Endothelial cell of umbilical vein (primary cell): Measurements from ENCODE around the gene FUBP3. TPM values are rescaled to one million over a fixed set of nuclear protein-coding genes. Genes with fewer than 3 reads are reported as not detected.

ENCODE experiments used
- BruUV-seq: library from RNA; stranded (reverse); fragments of 400-500 nt; replicated peaks from 2 replicates; lab custom pipeline; 2021; lab: Mats Ljungman, UMichigan
- CTCF ChIA-PET: fragments of 300-600, 350-600 bp; sonication (Branson Sonifier 250); formaldehyde crosslinking; loops from one replicate; lab custom pipeline; 2021; ENCODE audit warnings: antibody characterized with exemption, inconsistent platforms; lab: Charles Lee
- POLR2A ChIA-PET: fragments of 300-600, 350-600 bp; sonication (Branson Sonifier 250); formaldehyde crosslinking; loops from one replicate; lab custom pipeline; 2021; ENCODE audit warnings: antibody characterized with exemption, inconsistent platforms; lab: Charles Lee
- DNase-seq: peaks from one replicate; pipeline ENCODE4 v3.0.0-alpha.2; 2011; ENCODE audit warnings: low read depth, low spot score
- FAIRE-seq: peaks from 2 replicates; lab custom pipeline; 2011; peaks lifted over from hg19 to GRCh38; lab: Jason Lieb, UNC
- H2AFZ ChIP-seq: 2 replicates; pipeline ENCODE4 v1.6.0; 2012; ENCODE audit warnings: low read depth, low read length, control low read depth, inconsistent platforms
- H3K27ac ChIP-seq: 2 replicates; pipeline ENCODE4 v1.5.1; 2011; ENCODE audit warnings: low read depth, mild to moderate bottlenecking, control low read depth, low read length, moderate library complexity; ENCODE audit not compliant: insufficient read depth
- H3K27me3 ChIP-seq, 2 experiments: 2 replicates each; pipeline versions ENCODE4 v1.6.0 to v1.6.1; 2011; ENCODE audit warnings: low read length in 2 of 2, mixed read lengths in 1 of 2; ENCODE audit not compliant: control insufficient read depth in 2 of 2, insufficient read depth in 2 of 2
- H3K36me3 ChIP-seq, 2 experiments: 2 replicates in 1 of 2; 3 replicates in 1 of 2; pipeline ENCODE4 v1.5.1; 2011; ENCODE audit warnings: low read length in 2 of 2, mild to moderate bottlenecking in 1 of 2, moderate library complexity in 1 of 2; ENCODE audit not compliant: control insufficient read depth in 2 of 2, insufficient read depth in 2 of 2; ENCODE audit errors: extremely low read depth in 1 of 2
- H3K4me1 ChIP-seq: 3 replicates; pipeline ENCODE4 v1.5.1; 2011; ENCODE audit warnings: mild to moderate bottlenecking, low read length; ENCODE audit not compliant: control insufficient read depth, insufficient read depth; ENCODE audit errors: extremely low read depth
- H3K4me2 ChIP-seq: 2 replicates; pipeline ENCODE4 v1.6.1; 2011; ENCODE audit warnings: low read length, control low read depth, mixed read lengths; ENCODE audit not compliant: insufficient read depth
- H3K4me3 ChIP-seq, 3 experiments: fragments of 200-600 bp in 1 of 3; sonication (generic), shearing (Covaris generic) in 1 of 3; replicated peaks in 1 of 3; 2 replicates each; pipeline ENCODE4 v1.5.1; 2011 to 2016; ENCODE audit warnings: control low read depth in 3 of 3, low read length in 3 of 3, mild to moderate bottlenecking in 2 of 3, inconsistent platforms in 1 of 3, low read depth in 1 of 3, moderate library complexity in 1 of 3; ENCODE audit not compliant: insufficient read depth in 1 of 3
- H3K79me2 ChIP-seq: 2 replicates; pipeline ENCODE4 v1.6.0; 2012; ENCODE audit warnings: low read length, inconsistent platforms; ENCODE audit not compliant: control insufficient read depth, insufficient read depth
- H3K9ac ChIP-seq: replicated peaks from 2 replicates; pipeline ENCODE3; 2011; ENCODE audit warnings: low read length, control low read depth; ENCODE audit not compliant: insufficient read depth; ENCODE audit errors: extremely low read depth
- H3K9me1 ChIP-seq: replicated peaks from 3 replicates; pipeline ENCODE4 v1.6.0; 2011; ENCODE audit warnings: mild to moderate bottlenecking, low read length; ENCODE audit not compliant: control insufficient read depth, insufficient read depth; ENCODE audit errors: extremely low read depth
- H3K9me3 ChIP-seq: replicated peaks from 2 replicates; pipeline ENCODE4 v1.5.1; 2012; ENCODE audit warnings: low read length, inconsistent platforms; ENCODE audit not compliant: control insufficient read depth, insufficient read depth
- H4K20me1 ChIP-seq: replicated peaks from 2 replicates; pipeline ENCODE3; 2011; ENCODE audit warnings: mild to moderate bottlenecking, low read length; ENCODE audit not compliant: control insufficient read depth, insufficient read depth; ENCODE audit errors: extremely low read depth
- EZH2 ChIP-seq: IDR thresholded peaks from 2 replicates; pipeline ENCODE4 v1.6.1; 2012; ENCODE audit warnings: borderline replicate concordance, low read depth, mild to moderate bottlenecking, moderate library complexity, low read length, inconsistent platforms; ENCODE audit not compliant: severe bottlenecking
- FOS ChIP-seq: IDR thresholded peaks from 2 replicates; pipeline ENCODE4 v1.6.1; 2011; ENCODE audit warnings: mild to moderate bottlenecking, low read length, moderate library complexity, borderline replicate concordance; ENCODE audit not compliant: insufficient read depth
- JUN ChIP-seq: IDR thresholded peaks from 2 replicates; pipeline ENCODE4 v1.6.1; 2011; ENCODE audit warnings: borderline replicate concordance, low read depth; ENCODE audit not compliant: insufficient read length, insufficient read depth
- MYC ChIP-seq: IDR thresholded peaks from one replicate; pipeline ENCODE4 v1.6.1; 2011; ENCODE audit warnings: mild to moderate bottlenecking, low read depth, low read length
- POLR2AphosphoS5 ChIP-seq: IDR thresholded peaks from 2 replicates; pipeline ENCODE4 v1.6.1; 2012; ENCODE audit warnings: low read depth, mild to moderate bottlenecking, control low read depth, low read length, moderate library complexity; ENCODE audit not compliant: insufficient read depth
- dilution Hi-C: fragments of 300-500 bp; cut with MboI; formaldehyde crosslinking; loops from one replicate; pipeline ENCODE4 v1.15.0; 2019; ENCODE audit warnings: low sequenced_read_pairs; ENCODE audit not compliant: extremely low pct_ligation_motif_present
- intact Hi-C: fragments of 100-400 bp; cut with micrococcal nuclease; formaldehyde crosslinking; loops from one replicate; pipeline ENCODE4 v1.10.0; 2022
- polyA plus RNA-seq, 4 experiments: library from polyadenylated mRNA; depleted of rRNA in 3 of 4; stranded (reverse) in 3 of 4; unstranded in 1 of 4; fragments of >200 nt; gene quantifications; 2 replicates each; pipeline versions ENCODE4 v1.2.1 to v1.2.3, GENCODE V29; 2011 to 2012; ENCODE audit warnings: missing spikeins in 1 of 4
- total RNA-seq: library from RNA; stranded (reverse); gene quantifications from 2 replicates; pipeline ENCODE4 v1.2.3, GENCODE V29; 2021
- TF ChIP-seq, protein P1 (sequence below), 2 donors: IDR thresholded peaks; 1 replicate in 1 of 2; 2 replicates in 1 of 2; pipeline ENCODE4 v1.5.1; 2011; ENCODE audit warnings: low read length in 2 of 2, mild to moderate bottlenecking in 2 of 2, moderate library complexity in 2 of 2, control low read depth in 1 of 2, inconsistent platforms in 1 of 2, low read depth in 1 of 2; ENCODE audit not compliant: insufficient read depth in 1 of 2; ENCODE audit errors: extremely low read depth in 1 of 2

Gene FUBP3
- total and polyA plus RNA-seq, 2 donors (not counting 3 experiments of a cell fraction or from before 2014, with no cell fraction given): 19.4 to 50.9 TPM

- ChIA-PET CTCF (interaction anchor here (1.1 kb wide), 1 partner anchor 8 kb away, joined by 4 read pairs; no protein-coding TSS in a partner anchor), POLR2A (no interaction called here)
- H3K9ac ChIP-seq: no peak overlapping the region
- no peak for DNase-seq
- peaks cover 2% of the 10 kb centered on the region in 2 experiments for H3K36me3 ChIP-seq
- intact Hi-C loops: no loop called here
- H3K4me1 ChIP-seq: no peaks in the 10 kb centered on the region
- no TSS peak for BruUV-seq
- H3K27ac ChIP-seq: no peak overlapping the region
- no peak overlapping the region for H2AFZ ChIP-seq
- dilution Hi-C loops: no loop called here
- TF ChIP-seq EZH2 (no peak), FOS (no peak), JUN (no peak), MYC (no peak), POLR2AphosphoS5 (no peak)
- TF ChIP-seq, protein P1, sequence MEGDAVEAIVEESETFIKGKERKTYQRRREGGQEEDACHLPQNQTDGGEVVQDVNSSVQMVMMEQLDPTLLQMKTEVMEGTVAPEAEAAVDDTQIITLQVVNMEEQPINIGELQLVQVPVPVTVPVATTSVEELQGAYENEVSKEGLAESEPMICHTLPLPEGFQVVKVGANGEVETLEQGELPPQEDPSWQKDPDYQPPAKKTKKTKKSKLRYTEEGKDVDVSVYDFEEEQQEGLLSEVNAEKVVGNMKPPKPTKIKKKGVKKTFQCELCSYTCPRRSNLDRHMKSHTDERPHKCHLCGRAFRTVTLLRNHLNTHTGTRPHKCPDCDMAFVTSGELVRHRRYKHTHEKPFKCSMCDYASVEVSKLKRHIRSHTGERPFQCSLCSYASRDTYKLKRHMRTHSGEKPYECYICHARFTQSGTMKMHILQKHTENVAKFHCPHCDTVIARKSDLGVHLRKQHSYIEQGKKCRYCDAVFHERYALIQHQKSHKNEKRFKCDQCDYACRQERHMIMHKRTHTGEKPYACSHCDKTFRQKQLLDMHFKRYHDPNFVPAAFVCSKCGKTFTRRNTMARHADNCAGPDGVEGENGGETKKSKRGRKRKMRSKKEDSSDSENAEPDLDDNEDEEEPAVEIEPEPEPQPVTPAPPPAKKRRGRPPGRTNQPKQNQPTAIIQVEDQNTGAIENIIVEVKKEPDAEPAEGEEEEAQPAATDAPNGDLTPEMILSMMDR (IDR thresholded peaks at IDR 0.05; ENCODE audit: extremely low read depth in 1 of 2, insufficient read depth in 1 of 2, low read depth in 1 of 2, low read length in 2 of 2): no peak
- no peak overlapping the region for H3K4me2 ChIP-seq
- H3K4me3 ChIP-seq: no peak overlapping the region
- no peak for FAIRE-seq
- H3K27me3 ChIP-seq: no peaks in the 10 kb centered on the region
- no peaks in the 10 kb centered on the region for H3K9me3 ChIP-seq
- no peaks in the 10 kb centered on the region for H4K20me1 ChIP-seq
- no peaks in the 10 kb centered on the region for H3K79me2 ChIP-seq
- H3K9me1 ChIP-seq: no peaks in the 10 kb centered on the region
Measured at GRCh38 chr9:130607640-130608420, 28.5 kb downstream of the FUBP3 start.
